WTC11 (cell line): Measurements from ENCODE around the gene TMIE.

Experiments
- CTCF ChIP-seq: fragments of 200-600 bp; IDR thresholded peaks from 2 replicates; pipeline ENCODE4 v1.8.0; 2022; ENCODE audit warnings: antibody characterized with exemption
- ETV6 ChIP-seq: sonication (generic); formaldehyde crosslinking; IDR thresholded peaks from 2 replicates; pipeline ENCODE4 v1.8.1; 2022; ENCODE audit warnings: mild to moderate bottlenecking, missing genetic modification reagents
- GRHL2 ChIP-seq: fragments of 250-450 bp; sonication (Bioruptor Pico); IDR thresholded peaks from 2 replicates; pipeline ENCODE4 v1.8.0; 2022; ENCODE audit warnings: mild to moderate bottlenecking, moderate library complexity; ENCODE audit not compliant: insufficient replicate concordance, severe bottlenecking
- KAT7 ChIP-seq: sonication (generic); formaldehyde crosslinking; IDR thresholded peaks from 2 replicates; pipeline ENCODE4 v1.8.1; 2023; ENCODE audit warnings: missing genetic modification reagents, mild to moderate bottlenecking, borderline replicate concordance
- PREB ChIP-seq: sonication (generic); formaldehyde crosslinking; IDR thresholded peaks from 2 replicates; pipeline ENCODE4 v1.8.1; 2022; ENCODE audit warnings: mild to moderate bottlenecking, missing genetic modification reagents, moderate library complexity, borderline replicate concordance
- STAT6 ChIP-seq: sonication (generic); formaldehyde crosslinking; conservative IDR thresholded peaks from 2 replicates; pipeline ENCODE4 v1.8.1; 2023; ENCODE audit warnings: mild to moderate bottlenecking, low read depth, missing genetic modification reagents, moderate library complexity
- TEAD4 ChIP-seq: sonication (generic); formaldehyde crosslinking; IDR thresholded peaks from 2 replicates; pipeline ENCODE4 v1.8.0; 2022; ENCODE audit warnings: mild to moderate bottlenecking, missing genetic modification reagents
- ZBTB21 ChIP-seq: sonication (generic); formaldehyde crosslinking; IDR thresholded peaks from 2 replicates; pipeline ENCODE4 v1.8.1; 2023; ENCODE audit warnings: mild to moderate bottlenecking, missing genetic modification reagents, borderline replicate concordance
- TF ChIP-seq, protein P1 (sequence below): sonication (generic); formaldehyde crosslinking; IDR thresholded peaks from 2 replicates; pipeline ENCODE4 v1.8.0; 2022; ENCODE audit warnings: mild to moderate bottlenecking, missing genetic modification reagents
- TF ChIP-seq, protein P2 (sequence below): sonication (generic); formaldehyde crosslinking; IDR thresholded peaks from 2 replicates; pipeline ENCODE4 v1.8.0; 2022; ENCODE audit warnings: mild to moderate bottlenecking, missing genetic modification reagents
- TF ChIP-seq, protein P3 (sequence below): sonication (generic); formaldehyde crosslinking; IDR thresholded peaks from 2 replicates; pipeline ENCODE4 v1.8.1; 2022; ENCODE audit warnings: low read depth, missing genetic modification reagents, borderline replicate concordance
- TF ChIP-seq, protein P4 (sequence below): sonication (generic); formaldehyde crosslinking; IDR thresholded peaks from 2 replicates; pipeline ENCODE4 v1.8.1; 2022; ENCODE audit warnings: low read depth, mild to moderate bottlenecking, moderate library complexity, missing genetic modification reagents, borderline replicate concordance

DNA sequence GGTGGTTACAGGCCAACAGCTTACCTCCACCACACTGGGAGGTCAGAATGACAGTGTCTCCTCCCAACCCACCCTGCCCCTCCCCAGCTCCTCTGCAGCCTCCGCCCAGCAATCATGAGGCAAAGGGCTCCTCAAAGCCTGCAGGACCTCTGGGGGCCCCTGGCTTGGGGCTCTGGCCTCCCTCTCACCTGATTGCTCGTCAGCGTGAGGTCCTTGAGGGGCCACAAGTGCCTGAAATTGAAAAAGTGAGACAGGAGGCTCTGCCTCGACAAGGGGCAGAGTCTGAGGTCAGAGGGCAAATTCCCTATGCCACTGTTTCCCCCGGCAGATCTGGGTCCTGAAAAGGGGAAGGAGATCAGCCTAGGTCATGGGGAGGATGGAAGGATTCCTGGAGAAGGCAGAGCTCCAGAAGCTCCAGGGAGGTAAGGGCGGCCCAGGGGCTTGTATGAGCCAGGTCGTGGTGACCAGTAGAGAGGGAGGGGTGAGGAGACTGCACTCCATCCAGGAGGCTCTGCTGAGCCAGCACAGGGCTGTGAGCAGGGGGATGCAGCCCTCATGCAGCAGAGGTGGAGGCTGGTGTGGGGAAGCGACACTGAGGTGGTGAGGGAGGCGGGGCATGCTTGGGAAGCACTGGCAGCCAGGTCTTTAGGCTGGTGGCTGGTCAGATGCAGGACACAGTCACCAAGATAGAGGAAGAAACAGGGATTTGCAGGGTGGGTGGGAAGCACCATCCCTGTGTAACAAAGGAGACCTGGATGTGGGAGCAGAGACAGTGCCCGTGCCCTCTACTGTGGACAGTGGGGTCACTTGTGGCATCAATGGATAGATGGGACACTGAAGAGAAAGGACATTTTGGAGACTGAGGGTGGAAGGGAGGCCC lies 27.8 kb upstream of the TMIE start:
- TF ChIP-seq CTCF (no peak), GRHL2 (CRISPR knock-in tag) (no peak), ZBTB21 (CRISPR knock-in tag) (no peak), STAT6 (CRISPR knock-in tag) (no peak), PREB (no peak), TEAD4 (CRISPR knock-in tag) (no peak), ETV6 (no peak), KAT7 (no peak)
- TF ChIP-seq, protein P1, sequence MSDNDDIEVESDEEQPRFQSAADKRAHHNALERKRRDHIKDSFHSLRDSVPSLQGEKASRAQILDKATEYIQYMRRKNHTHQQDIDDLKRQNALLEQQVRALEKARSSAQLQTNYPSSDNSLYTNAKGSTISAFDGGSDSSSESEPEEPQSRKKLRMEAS (CRISPR knock-in tag), result no peak
- TF ChIP-seq, protein P2, sequence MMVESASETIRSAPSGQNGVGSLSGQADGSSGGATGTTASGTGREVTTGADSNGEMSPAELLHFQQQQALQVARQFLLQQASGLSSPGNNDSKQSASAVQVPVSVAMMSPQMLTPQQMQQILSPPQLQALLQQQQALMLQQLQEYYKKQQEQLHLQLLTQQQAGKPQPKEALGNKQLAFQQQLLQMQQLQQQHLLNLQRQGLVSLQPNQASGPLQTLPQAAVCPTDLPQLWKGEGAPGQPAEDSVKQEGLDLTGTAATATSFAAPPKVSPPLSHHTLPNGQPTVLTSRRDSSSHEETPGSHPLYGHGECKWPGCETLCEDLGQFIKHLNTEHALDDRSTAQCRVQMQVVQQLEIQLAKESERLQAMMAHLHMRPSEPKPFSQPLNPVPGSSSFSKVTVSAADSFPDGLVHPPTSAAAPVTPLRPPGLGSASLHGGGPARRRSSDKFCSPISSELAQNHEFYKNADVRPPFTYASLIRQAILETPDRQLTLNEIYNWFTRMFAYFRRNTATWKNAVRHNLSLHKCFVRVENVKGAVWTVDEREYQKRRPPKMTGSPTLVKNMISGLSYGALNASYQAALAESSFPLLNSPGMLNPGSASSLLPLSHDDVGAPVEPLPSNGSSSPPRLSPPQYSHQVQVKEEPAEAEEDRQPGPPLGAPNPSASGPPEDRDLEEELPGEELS (CRISPR knock-in tag), result no peak
- TF ChIP-seq, protein P3, sequence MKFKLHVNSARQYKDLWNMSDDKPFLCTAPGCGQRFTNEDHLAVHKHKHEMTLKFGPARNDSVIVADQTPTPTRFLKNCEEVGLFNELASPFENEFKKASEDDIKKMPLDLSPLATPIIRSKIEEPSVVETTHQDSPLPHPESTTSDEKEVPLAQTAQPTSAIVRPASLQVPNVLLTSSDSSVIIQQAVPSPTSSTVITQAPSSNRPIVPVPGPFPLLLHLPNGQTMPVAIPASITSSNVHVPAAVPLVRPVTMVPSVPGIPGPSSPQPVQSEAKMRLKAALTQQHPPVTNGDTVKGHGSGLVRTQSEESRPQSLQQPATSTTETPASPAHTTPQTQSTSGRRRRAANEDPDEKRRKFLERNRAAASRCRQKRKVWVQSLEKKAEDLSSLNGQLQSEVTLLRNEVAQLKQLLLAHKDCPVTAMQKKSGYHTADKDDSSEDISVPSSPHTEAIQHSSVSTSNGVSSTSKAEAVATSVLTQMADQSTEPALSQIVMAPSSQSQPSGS, result no peak
- TF ChIP-seq, protein P4, sequence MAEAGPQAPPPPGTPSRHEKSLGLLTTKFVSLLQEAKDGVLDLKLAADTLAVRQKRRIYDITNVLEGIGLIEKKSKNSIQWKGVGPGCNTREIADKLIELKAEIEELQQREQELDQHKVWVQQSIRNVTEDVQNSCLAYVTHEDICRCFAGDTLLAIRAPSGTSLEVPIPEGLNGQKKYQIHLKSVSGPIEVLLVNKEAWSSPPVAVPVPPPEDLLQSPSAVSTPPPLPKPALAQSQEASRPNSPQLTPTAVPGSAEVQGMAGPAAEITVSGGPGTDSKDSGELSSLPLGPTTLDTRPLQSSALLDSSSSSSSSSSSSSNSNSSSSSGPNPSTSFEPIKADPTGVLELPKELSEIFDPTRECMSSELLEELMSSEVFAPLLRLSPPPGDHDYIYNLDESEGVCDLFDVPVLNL, result no peak
